Progenitor cell of endocrine pancreas (in vitro differentiated cells): ENCODE measurements around the gene YTHDF1. TPM values are rescaled to one million over a fixed set of nuclear protein-coding genes. Genes with fewer than 3 reads are reported as not detected.

Source experiments
- DNase-seq: peaks from one replicate; pipeline ENCODE4 v3.0.0; 2021; ENCODE audit warnings: low spot score; ENCODE audit not compliant: unreplicated experiment
- H3K27ac Mint-ChIP-seq: 2 replicates; pipeline ENCODE4 v1.8.0; 2021; ENCODE audit warnings: mild to moderate bottlenecking, moderate library complexity, mixed read lengths
- H3K27me3 Mint-ChIP-seq: 2 replicates; pipeline ENCODE4 v1.8.0; 2021; ENCODE audit warnings: mixed read lengths
- H3K36me3 Mint-ChIP-seq: 2 replicates; pipeline ENCODE4 v1.8.0; 2022; ENCODE audit warnings: mixed read lengths; ENCODE audit not compliant: insufficient read depth
- H3K4me1 Mint-ChIP-seq: 2 replicates; pipeline ENCODE4 v1.8.0; 2021; ENCODE audit warnings: low read depth, mixed read lengths
- H3K4me3 Mint-ChIP-seq: 2 replicates; pipeline ENCODE4 v1.8.0; 2021; ENCODE audit warnings: low read depth, mild to moderate bottlenecking, moderate library complexity, mixed read lengths
- H3K9me3 Mint-ChIP-seq: 2 replicates; pipeline ENCODE4 v1.8.0; 2021; ENCODE audit warnings: low read depth, mixed read lengths
- total RNA-seq: library from RNA; stranded (reverse); gene quantifications from 2 replicates; pipeline ENCODE4 v1.2.1, GENCODE V29; 2021
- TF ChIP-seq, protein P1 (sequence below): fragments of 200-600 bp; sonication (generic); IDR thresholded peaks from one replicate; pipeline ENCODE4 v1.5.0; 2021; ENCODE audit warnings: antibody characterized with exemption, mild to moderate bottlenecking; ENCODE audit not compliant: unreplicated experiment

YTHDF1 gene
- total RNA-seq, 1 donor from 2014 or later: 53.8 TPM

DNA sequence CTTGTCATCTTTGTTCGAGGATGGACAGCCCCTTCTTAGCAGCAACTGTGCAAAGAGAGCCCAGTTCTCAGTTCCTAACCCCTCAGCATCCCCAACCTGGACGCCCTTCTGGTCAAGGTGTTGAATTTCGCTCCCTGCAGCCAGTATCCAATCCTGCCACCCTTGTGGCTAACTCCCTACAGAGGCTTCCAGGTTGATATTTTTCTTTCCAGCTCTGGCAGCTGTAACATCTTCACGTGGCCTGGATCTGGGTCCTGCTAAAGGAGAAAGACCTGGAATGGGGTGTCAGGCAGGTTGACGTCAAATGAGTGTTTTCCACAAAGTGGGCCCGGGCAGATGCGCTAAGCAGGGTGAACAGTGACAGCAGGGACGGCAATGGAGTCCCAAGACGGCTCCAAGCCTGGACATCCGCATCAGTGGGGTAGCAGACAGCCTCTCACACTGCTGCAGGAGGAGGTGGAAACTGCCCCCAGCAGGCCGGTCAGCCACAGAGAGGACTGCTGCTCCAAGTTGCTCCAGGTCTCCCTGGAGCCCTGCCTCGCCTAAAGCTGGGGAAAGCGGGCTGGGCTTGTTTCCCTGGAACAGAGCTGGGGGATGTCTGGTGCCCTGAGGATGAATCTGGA, 1.0 kb upstream of the YTHDF1 start:
- DNase-seq: no peak
- H3K9me3 Mint-ChIP-seq: no peaks in the 10 kb centered on the region

DNA sequence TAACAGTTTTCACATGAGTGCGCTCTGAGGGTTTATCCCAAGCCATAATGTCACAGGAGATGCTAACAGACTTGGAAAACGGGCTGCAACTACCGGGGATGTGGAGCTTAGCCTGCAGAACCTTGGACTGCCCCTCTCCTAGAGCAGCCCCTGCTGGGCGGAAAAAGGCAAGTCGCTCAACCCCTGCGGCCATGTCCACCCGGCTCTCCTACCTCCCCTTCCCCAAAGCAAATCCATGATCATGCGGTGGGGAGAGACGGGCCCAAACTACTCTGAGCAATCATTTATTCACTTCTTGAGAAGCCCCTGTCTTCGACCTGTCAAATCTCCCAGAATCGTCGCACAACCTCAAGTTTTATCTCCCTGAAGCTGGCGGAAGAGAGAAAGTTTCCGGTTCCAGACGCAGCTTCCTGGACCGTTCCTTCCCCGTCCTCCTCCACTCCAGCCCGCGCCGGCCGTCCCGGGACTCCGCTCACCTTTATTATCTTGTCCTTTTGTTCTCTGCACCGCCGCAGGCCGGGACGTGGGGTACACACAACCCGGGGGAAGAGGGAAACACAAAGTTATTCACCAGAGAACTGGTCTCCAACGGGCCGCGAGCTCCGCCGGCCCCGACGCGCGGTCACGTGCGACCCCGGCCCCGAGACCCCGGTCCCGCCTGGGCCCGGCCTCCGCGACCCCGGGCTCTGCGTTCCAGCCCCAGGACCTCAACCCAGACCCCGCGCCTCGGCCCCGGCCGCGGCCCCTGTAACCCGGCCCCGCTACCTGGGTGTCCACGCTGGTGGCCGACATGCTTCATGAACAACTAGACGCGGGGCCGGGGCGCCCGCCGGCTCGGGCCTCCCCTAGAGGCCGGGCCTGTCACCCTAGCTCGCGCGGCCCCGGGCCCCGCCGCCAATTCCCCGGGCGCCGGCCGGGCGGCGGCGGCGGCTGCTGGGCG, 560 bp downstream of the YTHDF1 start:
- H3K27ac Mint-ChIP-seq: peak overlapping the region; percentile 98
- H3K36me3 Mint-ChIP-seq: peaks cover 19% of the 10 kb centered on the region
- no peaks in the 10 kb centered on the region for H3K9me3 Mint-ChIP-seq

More for the DNA sequence above, 1.0 kb upstream of the YTHDF1 start:
- Mint-ChIP-seq H3K4me1 (peaks cover 28% of the 10 kb centered on the region), H3K27ac (peak overlapping the region; percentile 96), H3K36me3 (peaks cover 15% of the 10 kb centered on the region), H3K4me3 (peak overlapping the region; percentile 77), H3K27me3 (peaks cover 9% of the 10 kb centered on the region)
- TF ChIP-seq, protein P1, sequence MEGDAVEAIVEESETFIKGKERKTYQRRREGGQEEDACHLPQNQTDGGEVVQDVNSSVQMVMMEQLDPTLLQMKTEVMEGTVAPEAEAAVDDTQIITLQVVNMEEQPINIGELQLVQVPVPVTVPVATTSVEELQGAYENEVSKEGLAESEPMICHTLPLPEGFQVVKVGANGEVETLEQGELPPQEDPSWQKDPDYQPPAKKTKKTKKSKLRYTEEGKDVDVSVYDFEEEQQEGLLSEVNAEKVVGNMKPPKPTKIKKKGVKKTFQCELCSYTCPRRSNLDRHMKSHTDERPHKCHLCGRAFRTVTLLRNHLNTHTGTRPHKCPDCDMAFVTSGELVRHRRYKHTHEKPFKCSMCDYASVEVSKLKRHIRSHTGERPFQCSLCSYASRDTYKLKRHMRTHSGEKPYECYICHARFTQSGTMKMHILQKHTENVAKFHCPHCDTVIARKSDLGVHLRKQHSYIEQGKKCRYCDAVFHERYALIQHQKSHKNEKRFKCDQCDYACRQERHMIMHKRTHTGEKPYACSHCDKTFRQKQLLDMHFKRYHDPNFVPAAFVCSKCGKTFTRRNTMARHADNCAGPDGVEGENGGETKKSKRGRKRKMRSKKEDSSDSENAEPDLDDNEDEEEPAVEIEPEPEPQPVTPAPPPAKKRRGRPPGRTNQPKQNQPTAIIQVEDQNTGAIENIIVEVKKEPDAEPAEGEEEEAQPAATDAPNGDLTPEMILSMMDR: no peak

DNA sequence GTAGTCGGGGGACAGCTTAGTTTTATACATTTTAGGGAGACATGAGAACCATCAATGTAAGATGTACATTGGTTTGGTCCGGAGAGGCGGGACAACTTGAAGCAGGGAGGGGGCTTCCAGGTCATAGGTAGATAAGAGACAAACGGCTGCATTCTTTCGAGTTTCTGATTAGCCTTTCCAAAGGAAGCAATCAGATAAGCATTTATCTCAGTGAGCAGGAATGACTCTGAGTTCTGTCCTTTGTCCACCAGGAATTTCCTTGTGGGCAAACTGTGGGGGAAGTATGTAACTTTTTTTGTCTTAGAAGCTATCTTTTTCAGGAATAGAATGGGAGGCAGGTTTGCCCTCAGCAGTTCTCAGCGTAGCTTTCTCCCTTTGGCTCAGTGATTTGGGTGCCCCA, 1.4 kb downstream of the YTHDF1 start:
- TF ChIP-seq, protein P1: no peak
- H3K9me3 Mint-ChIP-seq: no peaks in the 10 kb centered on the region
- peak overlapping the region; percentile 99 for H3K4me3 Mint-ChIP-seq
- H3K27ac Mint-ChIP-seq: peak overlapping the region; percentile 98
- peaks cover 28% of the 10 kb centered on the region for H3K4me1 Mint-ChIP-seq
- no peaks in the 10 kb centered on the region for H3K27me3 Mint-ChIP-seq
- DNase-seq: no peak
- H3K36me3 Mint-ChIP-seq: peaks cover 19% of the 10 kb centered on the region

More for the DNA sequence above, 560 bp downstream of the YTHDF1 start:
- peak overlapping the region; percentile 99 for H3K4me3 Mint-ChIP-seq
- peak; percentile 27 for DNase-seq
- H3K27me3 Mint-ChIP-seq: peaks cover 4% of the 10 kb centered on the region
- TF ChIP-seq, protein P1: peak; percentile 57
- peaks cover 28% of the 10 kb centered on the region for H3K4me1 Mint-ChIP-seq

DNA sequence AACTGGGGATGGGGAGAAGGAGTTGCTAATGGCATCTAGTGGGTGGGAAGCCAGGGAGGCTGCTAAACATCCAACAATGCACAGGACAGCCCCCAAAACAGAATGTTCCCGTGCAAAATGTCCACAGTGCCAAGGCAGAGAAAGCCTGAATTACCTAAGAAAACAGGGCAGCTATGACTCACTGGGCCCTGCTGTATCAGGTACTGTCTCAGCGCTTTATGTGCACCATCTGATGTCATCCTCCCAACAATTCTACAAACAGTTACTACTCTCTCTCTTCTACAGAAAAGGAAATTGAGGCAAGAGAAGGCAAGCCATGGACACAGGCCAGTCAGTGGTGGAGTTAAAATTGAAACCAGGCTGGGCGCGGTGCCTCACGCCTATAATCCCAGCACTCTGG, 3.1 kb downstream of the YTHDF1 start:
- Mint-ChIP-seq H3K36me3 (peaks cover 21% of the 10 kb centered on the region), H3K4me1 (peaks cover 28% of the 10 kb centered on the region), H3K4me3 (no peak overlapping the region), H3K9me3 (no peaks in the 10 kb centered on the region), H3K27ac (no peak overlapping the region), H3K27me3 (no peaks in the 10 kb centered on the region)
- TF ChIP-seq, protein P1: no peak
- no peak for DNase-seq

DNA sequence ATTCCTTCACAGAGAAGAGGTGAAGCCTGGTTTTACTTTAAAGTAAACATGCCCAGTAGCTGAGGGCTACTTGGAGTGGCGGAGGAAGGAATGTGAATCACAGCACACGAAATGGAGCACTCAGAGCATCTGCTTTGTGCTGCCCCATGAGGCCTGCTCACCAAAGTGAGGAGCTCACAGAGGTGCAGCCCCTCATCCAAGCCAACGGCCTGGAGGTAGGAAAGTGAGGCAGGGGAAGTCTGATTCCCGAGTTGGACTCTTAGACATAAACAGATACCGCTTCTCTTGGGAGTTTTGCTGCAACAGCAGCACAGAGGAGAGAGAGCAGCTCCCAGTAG, 3.6 kb downstream of the YTHDF1 start:
- no peaks in the 10 kb centered on the region for H3K9me3 Mint-ChIP-seq
- peaks cover 25% of the 10 kb centered on the region for H3K36me3 Mint-ChIP-seq
- no peak overlapping the region for H3K27ac Mint-ChIP-seq
- TF ChIP-seq, protein P1: no peak
- no peaks in the 10 kb centered on the region for H3K27me3 Mint-ChIP-seq
- no peak overlapping the region for H3K4me3 Mint-ChIP-seq
- DNase-seq: no peak
- H3K4me1 Mint-ChIP-seq: peaks cover 28% of the 10 kb centered on the region
